Measurements from ENCODE around the gene EIF3J.

Gene EIF3J

GRCh38 chr15:44593042-44593736 lies 56.2 kb downstream of the EIF3J start:
- H3K9me3 Mint-ChIP-seq: no peaks in the 10 kb centered on the region
- H3K27me3 Mint-ChIP-seq (ENCODE audit: low read depth): no peaks in the 10 kb centered on the region
- H3K4me1 Mint-ChIP-seq: no peaks in the 10 kb centered on the region
- H3K4me3 Mint-ChIP-seq: no peak overlapping the region
- H3K27ac Mint-ChIP-seq: no peak overlapping the region
- TF ChIP-seq CTCF (IDR thresholded peaks at IDR 0.05; ENCODE audit: unreplicated experiment in 3 of 3): peak; percentile 38 to 43 (median 41)
- H3K36me3 Mint-ChIP-seq (ENCODE audit: low read depth): peaks cover 61% of the 10 kb centered on the region

GRCh38 chr15:44595246-44595645 lies 58.3 kb downstream of the EIF3J start:
- no peaks in the 10 kb centered on the region for H3K4me1 Mint-ChIP-seq
- TF ChIP-seq CTCF (IDR thresholded peaks at IDR 0.05; ENCODE audit: unreplicated experiment in 3 of 3): no peak
- no peaks in the 10 kb centered on the region for H3K9me3 Mint-ChIP-seq
- peaks cover 57% of the 10 kb centered on the region for H3K36me3 Mint-ChIP-seq (ENCODE audit: low read depth)
- no peaks in the 10 kb centered on the region for H3K27me3 Mint-ChIP-seq (ENCODE audit: low read depth)
- H3K27ac Mint-ChIP-seq: no peak overlapping the region
- no peak overlapping the region for H3K4me3 Mint-ChIP-seq

DNA sequence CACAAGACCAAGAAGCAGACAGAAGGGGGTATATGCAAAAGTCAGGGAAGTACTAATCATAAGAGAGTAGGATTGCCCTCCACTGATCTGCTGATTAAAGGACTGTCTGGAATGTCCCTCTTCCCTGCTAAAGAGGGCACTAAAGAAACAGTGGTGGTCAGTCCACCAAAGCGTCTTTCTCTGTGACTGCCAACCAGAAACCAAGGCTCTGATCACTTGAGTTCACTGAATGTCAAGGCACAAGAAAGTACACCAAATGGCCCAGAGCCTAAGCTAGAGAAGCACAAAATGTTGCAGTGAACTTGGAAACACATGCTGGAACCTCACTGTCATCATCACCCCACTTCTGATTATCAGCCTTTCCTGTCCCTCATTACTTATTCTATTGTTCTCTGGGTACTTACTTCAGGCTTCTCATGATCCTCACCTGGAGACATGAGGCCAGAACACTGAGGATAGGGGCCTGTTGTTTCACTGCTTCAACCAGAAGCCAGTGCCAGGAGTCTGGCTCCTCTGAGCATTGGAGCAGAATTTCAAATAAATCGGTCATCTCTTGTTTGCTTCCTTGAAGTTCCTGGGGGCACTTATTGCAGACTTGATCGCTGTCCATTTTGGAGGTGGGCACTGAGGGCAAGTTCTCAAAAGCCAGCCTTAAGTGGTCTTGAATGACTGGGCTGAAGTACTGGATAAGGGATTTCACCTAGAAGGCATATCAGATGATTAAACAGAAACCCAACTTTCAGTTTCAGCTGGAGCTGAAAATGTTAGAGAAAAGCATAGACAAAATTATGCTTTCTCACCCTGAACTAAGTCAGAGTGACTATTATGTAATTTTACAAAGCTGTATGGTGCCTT lies 58.9 kb downstream of the EIF3J start:
- H3K4me3 Mint-ChIP-seq: no peak overlapping the region
- no peak for TF ChIP-seq CTCF (IDR thresholded peaks at IDR 0.05; ENCODE audit: unreplicated experiment in 3 of 3)
- no peaks in the 10 kb centered on the region for H3K27me3 Mint-ChIP-seq (ENCODE audit: low read depth)
- H3K9me3 Mint-ChIP-seq: no peaks in the 10 kb centered on the region
- no peaks in the 10 kb centered on the region for H3K4me1 Mint-ChIP-seq
- no peak overlapping the region for H3K27ac Mint-ChIP-seq
- peaks cover 54% of the 10 kb centered on the region for H3K36me3 Mint-ChIP-seq (ENCODE audit: low read depth)

DNA sequence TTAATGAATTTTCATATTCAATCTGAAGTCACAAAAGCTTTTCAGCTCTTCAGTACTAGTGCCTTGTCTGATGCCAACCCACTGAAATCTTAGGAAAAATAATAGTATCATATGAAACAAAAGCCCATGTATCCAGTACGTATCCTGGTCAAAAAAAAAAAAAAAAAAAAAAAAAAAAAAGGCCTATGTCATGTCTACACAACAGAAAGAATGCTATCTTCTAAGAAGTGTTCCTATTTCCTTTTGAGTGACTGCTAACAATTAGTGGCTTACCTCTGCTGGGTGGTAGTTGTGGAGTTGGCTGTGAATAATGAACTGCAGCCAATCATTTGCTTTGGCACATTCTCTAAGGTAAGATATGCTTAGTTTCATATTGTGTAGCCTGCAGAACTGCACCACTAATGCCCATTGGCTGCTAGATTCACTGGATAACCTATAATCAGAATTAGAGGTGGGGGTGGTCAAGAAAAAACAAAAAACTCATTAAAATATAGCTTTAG lies 59.6 kb downstream of the EIF3J start:
- H3K27me3 Mint-ChIP-seq (ENCODE audit: low read depth): no peaks in the 10 kb centered on the region
- H3K27ac Mint-ChIP-seq: no peak overlapping the region
- no peaks in the 10 kb centered on the region for H3K4me1 Mint-ChIP-seq
- H3K36me3 Mint-ChIP-seq (ENCODE audit: low read depth): peaks cover 50% of the 10 kb centered on the region
- H3K4me3 Mint-ChIP-seq: no peak overlapping the region
- no peaks in the 10 kb centered on the region for H3K9me3 Mint-ChIP-seq
- no peak for TF ChIP-seq CTCF (IDR thresholded peaks at IDR 0.05; ENCODE audit: unreplicated experiment in 3 of 3)

DNA sequence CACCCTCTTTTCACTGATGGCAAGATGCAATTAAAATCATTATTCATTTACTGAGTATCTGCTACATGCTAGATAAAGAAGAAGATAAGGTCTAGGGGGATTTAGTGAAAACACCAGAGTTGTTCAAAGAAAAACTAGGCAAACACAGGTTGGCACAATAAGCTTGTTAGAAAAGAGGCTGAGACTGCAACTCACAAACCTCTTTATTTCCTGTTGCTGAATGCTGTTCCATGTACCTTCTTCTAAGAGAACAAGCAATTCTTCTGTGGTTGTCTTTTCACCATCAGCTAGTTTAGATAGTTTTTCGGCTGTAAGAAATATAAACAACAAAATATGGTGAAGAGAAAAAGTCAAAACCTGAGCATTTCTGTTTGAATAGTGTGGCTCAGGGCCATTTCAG lies 61.1 kb downstream of the EIF3J start:
- Mint-ChIP-seq H3K4me3 (no peak overlapping the region), H3K4me1 (no peaks in the 10 kb centered on the region), H3K27me3 (ENCODE audit: low read depth) (no peaks in the 10 kb centered on the region), H3K36me3 (ENCODE audit: low read depth) (peaks cover 57% of the 10 kb centered on the region), H3K9me3 (no peaks in the 10 kb centered on the region), H3K27ac (no peak overlapping the region)
- no peak for TF ChIP-seq CTCF (IDR thresholded peaks at IDR 0.05; ENCODE audit: unreplicated experiment in 3 of 3)
